ENCODE results near the gene TTYH1. TPM values are rescaled to one million over a fixed set of nuclear protein-coding genes. Genes with fewer than 3 reads are reported as not detected.

The TTYH1 gene
- total RNA-seq, 4 donors from 2014 or later, result 0.63 to 17.8 (median 10.8) TPM

DNA sequence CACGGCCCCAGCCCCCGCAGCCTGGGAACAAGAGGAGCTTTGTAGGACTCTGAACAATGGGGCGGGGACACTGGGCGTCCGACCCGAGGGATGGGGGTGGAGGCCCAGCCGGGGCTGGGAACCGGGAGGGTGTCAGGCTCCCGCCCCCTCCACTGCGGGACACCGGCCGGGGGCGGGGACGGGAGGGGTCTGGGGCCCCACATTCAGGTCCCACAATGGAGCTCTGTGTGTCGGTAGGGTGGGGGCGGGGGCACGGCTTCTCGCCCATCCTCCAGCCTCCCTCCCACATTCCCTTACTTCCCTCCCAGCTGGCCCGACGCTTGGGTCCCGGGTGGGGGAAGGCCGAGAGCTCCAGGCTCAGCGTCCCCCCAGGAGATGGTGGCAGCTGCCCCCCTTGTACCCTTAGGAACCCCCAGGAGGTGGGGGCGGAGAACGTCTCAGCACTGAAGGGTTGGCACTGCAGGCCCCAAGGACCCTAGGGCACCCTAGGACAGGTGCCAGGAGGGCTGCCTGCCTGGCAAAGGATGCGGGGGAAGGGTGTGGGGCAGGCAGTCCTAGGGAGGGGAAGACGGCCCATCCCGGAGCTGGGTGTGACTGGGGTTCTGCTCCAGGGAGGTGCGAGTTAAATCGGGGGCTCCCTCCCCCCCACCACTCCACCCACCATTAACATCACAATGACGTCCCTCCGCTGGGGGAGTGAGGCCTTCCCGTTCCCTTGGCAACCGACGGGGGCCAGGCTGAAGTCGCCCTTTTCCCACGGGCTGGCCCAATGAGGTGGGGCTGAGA is 5.3 kb downstream of the TTYH1 start:
- TF ChIP-seq POLR2A (IDR thresholded peaks at IDR 0.05), result no peak
- TF ChIP-seq, protein P1, sequence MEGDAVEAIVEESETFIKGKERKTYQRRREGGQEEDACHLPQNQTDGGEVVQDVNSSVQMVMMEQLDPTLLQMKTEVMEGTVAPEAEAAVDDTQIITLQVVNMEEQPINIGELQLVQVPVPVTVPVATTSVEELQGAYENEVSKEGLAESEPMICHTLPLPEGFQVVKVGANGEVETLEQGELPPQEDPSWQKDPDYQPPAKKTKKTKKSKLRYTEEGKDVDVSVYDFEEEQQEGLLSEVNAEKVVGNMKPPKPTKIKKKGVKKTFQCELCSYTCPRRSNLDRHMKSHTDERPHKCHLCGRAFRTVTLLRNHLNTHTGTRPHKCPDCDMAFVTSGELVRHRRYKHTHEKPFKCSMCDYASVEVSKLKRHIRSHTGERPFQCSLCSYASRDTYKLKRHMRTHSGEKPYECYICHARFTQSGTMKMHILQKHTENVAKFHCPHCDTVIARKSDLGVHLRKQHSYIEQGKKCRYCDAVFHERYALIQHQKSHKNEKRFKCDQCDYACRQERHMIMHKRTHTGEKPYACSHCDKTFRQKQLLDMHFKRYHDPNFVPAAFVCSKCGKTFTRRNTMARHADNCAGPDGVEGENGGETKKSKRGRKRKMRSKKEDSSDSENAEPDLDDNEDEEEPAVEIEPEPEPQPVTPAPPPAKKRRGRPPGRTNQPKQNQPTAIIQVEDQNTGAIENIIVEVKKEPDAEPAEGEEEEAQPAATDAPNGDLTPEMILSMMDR (IDR thresholded peaks at IDR 0.05), result no peak
- WGBS, 2 donors, result 5 to 9% methylated on average over 31 to 34 of the region's 37 CpGs
- intact Hi-C loops (cut with DNase I; ENCODE audit: low total_unique reads), result no loop called here
- no peak overlapping the region for H3K4me3 ChIP-seq (ENCODE audit: low read depth, poor library complexity, severe bottlenecking)
- no peak for DNase-seq (ENCODE audit: low spot score in 2 of 2)

DNA sequence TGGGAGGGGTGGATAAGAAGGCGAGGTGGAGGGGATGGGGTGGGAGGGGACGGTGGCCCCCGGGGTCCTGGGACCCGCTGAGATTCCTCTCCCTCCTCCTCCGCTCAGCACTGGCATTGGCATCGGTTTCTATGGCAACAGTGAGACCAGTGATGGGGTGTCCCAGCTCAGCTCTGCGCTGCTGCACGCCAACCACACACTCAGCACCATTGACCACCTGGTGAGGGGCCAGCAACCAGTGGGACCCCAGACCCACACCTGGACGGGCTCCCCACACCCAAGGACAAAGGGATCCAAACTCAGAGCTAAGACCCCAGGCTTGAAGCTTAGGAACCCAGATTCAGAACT is 5.9 kb downstream of the TTYH1 start:
- intact Hi-C loops (cut with DNase I; ENCODE audit: low total_unique reads), result no loop called here
- WGBS, 2 donors, result 28 to 42% methylated on average over 5 to 7 of the region's 9 CpGs
- TF ChIP-seq, protein P1 (IDR thresholded peaks at IDR 0.05), result no peak
- TF ChIP-seq POLR2A (IDR thresholded peaks at IDR 0.05), result no peak
- no peak overlapping the region for H3K4me3 ChIP-seq (ENCODE audit: low read depth, poor library complexity, severe bottlenecking)
- no peak for DNase-seq (ENCODE audit: low spot score in 2 of 2)

DNA sequence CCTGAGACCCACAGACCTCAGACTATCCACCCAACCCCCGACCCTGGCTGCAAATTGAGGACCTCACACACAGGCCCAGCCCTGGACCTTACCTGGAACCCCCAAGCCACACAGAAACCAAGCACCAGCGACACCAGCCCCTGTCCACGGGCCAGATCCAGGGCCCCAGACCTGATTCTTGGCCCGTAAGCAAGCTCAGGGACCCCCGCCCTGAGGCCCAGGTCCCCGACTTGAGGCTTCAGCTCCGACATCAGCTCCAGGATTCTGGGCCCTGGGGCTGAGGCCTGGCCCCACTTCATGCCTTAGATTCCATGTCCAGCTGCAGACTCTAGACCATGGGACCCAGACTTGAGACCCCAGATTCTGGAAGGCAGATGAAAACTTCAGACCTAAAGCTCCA is 6.3 kb downstream of the TTYH1 start:
- intact Hi-C loops (cut with DNase I; ENCODE audit: low total_unique reads), result no loop called here
- WGBS, 2 donors, result 81 to 82% methylated on average over 7 of the region's 7 CpGs
- no peak overlapping the region for H3K4me3 ChIP-seq (ENCODE audit: low read depth, poor library complexity, severe bottlenecking)
- TF ChIP-seq, protein P1 (IDR thresholded peaks at IDR 0.05), result no peak
- TF ChIP-seq POLR2A (IDR thresholded peaks at IDR 0.05), result no peak
- DNase-seq (ENCODE audit: low spot score in 2 of 2), result no peak

DNA sequence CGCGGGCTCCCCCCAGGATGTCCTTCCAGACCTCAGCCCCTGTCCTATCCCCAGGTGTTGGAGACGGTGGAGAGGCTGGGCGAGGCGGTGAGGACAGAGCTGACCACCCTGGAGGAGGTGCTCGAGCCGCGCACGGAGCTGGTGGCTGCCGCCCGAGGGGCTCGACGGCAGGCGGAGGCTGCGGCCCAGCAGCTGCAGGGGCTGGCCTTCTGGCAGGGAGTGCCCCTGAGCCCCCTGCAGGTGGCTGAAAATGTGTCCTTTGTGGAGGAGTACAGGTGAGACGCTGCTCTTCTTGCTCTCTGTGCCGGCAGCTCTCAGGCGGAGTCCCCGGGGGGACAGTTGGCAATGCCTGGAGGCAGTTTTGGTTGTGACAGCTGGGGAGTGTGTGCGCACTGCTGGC is 6.9 kb downstream of the TTYH1 start:
- intact Hi-C loops (cut with DNase I; ENCODE audit: low total_unique reads), result no loop called here
- WGBS, 2 donors, result 68 to 71% methylated on average over 16 to 18 of the region's 20 CpGs
- TF ChIP-seq, protein P1 (IDR thresholded peaks at IDR 0.05), result no peak
- no peak for TF ChIP-seq POLR2A (IDR thresholded peaks at IDR 0.05)
- DNase-seq (ENCODE audit: low spot score in 2 of 2), result no peak
- H3K4me3 ChIP-seq (ENCODE audit: low read depth, poor library complexity, severe bottlenecking), result no peak overlapping the region

DNA sequence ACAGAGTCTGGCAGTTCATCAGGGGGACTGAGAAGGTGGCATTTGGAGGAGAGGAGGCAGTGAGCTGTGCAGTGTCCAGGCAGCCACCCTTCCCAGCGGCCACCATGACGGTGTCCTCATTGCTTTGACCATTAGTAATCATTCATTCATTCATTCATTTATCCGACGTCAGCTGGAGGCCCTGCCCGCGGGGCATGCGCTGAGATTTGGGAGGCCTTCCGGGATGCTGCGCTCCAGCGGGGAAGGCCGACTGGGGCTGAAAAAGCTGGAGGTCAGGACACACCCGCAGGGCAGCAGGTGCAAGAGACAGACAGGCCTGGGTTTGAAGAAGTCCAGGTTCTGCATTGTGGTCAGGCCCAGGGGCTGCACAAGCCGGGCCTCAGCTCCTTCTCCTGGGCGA is 8.9 kb downstream of the TTYH1 start:
- 83 to 87% methylated on average over 14 of the region's 14 CpGs for whole genome bisulfite sequencing, 2 donors
- no peak for DNase-seq (ENCODE audit: low spot score in 2 of 2)
- intact Hi-C loops (cut with DNase I; ENCODE audit: low total_unique reads), result no loop called here
- TF ChIP-seq, protein P1 (IDR thresholded peaks at IDR 0.05), result no peak
- TF ChIP-seq POLR2A (IDR thresholded peaks at IDR 0.05), result no peak
- H3K4me3 ChIP-seq (ENCODE audit: low read depth, poor library complexity, severe bottlenecking), result no peak overlapping the region
